Transverse colon (tissue), 4 donors: ENCODE measurements around the gene TRDN.

Experiments
- EP300 ChIP-seq: sonication (generic); formaldehyde crosslinking; IDR thresholded peaks from one replicate; pipeline ENCODE4 v1.6.1; 2017; ENCODE audit warnings: antibody characterized with exemption, low read depth
- POLR2A ChIP-seq: fragments of 450-650 bp; IDR thresholded peaks from one replicate; pipeline ENCODE4 v1.6.1; 2016; ENCODE audit warnings: antibody characterized with exemption, mild to moderate bottlenecking, moderate library complexity
- POLR2AphosphoS5 ChIP-seq, 3 donors: sonication (generic); formaldehyde crosslinking; IDR thresholded peaks; one replicate each; pipeline ENCODE4 v1.6.1; 2016; ENCODE audit warnings: antibody characterized with exemption in 3 of 3
- TF ChIP-seq, protein P1 (sequence below), 5 experiments: fragments of 200-600 bp in 3 of 5; fragments of 450-650 bp in 2 of 5; sonication (generic) in 3 of 5; IDR thresholded peaks; 1 replicate in 2 of 5; 2 replicates in 3 of 5; pipeline ENCODE4 v1.5.1; 2016 to 2017; ENCODE audit warnings: antibody characterized with exemption in 5 of 5, inconsistent platforms in 3 of 5, mild to moderate bottlenecking in 2 of 5, moderate library complexity in 1 of 5

DNA sequence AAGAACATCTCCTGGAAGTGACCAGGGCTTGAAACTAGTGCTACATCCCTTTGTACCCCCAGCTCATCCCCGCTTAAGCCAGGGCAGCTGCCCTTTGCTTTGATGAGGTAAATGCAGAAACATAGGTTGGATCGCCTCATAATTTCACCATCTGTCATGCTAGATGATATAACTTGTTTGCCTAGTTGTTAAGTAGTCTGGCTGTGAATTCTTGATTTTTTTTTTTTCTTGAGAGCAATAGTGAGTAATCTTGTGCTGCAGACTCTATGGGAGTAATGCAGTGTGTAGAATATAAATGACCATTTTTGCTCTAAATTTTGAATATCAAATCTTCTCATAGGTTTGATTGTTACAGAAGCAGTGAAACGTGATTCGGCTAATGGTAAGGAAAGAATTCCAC lies 4.1 kb downstream of the TRDN start:
- TF ChIP-seq POLR2A (no peak), EP300 (no peak), POLR2AphosphoS5 (IDR thresholded peaks at IDR 0.05) (no peak)
- TF ChIP-seq, protein P1, sequence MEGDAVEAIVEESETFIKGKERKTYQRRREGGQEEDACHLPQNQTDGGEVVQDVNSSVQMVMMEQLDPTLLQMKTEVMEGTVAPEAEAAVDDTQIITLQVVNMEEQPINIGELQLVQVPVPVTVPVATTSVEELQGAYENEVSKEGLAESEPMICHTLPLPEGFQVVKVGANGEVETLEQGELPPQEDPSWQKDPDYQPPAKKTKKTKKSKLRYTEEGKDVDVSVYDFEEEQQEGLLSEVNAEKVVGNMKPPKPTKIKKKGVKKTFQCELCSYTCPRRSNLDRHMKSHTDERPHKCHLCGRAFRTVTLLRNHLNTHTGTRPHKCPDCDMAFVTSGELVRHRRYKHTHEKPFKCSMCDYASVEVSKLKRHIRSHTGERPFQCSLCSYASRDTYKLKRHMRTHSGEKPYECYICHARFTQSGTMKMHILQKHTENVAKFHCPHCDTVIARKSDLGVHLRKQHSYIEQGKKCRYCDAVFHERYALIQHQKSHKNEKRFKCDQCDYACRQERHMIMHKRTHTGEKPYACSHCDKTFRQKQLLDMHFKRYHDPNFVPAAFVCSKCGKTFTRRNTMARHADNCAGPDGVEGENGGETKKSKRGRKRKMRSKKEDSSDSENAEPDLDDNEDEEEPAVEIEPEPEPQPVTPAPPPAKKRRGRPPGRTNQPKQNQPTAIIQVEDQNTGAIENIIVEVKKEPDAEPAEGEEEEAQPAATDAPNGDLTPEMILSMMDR (IDR thresholded peaks at IDR 0.05) = no peak
